Astrocyte (in vitro differentiated cells and primary cell): ENCODE results near the gene TNRC18. TPM values are rescaled to one million over a fixed set of nuclear protein-coding genes. Genes with fewer than 3 reads are reported as not detected.

Experiments used
- DNase-seq: peaks from one replicate; pipeline ENCODE4 v3.0.0-alpha.2; 2010; ENCODE audit warnings: low read depth
- FAIRE-seq: peaks from 2 replicates; lab custom pipeline; 2011; peaks lifted over from hg19 to GRCh38; lab: Jason Lieb, UNC
- H2AFZ ChIP-seq: 2 replicates; pipeline ENCODE4 v1.6.0; 2012; ENCODE audit warnings: low read depth, low read length, inconsistent platforms
- H3K27ac ChIP-seq: 2 replicates; pipeline ENCODE4 v1.5.1; 2011; ENCODE audit warnings: low read depth, low read length, inconsistent platforms
- H3K27me3 ChIP-seq: 2 replicates; pipeline ENCODE4 v1.6.0; 2011; ENCODE audit warnings: low read length, inconsistent platforms; ENCODE audit not compliant: insufficient read depth
- H3K36me3 ChIP-seq: 2 replicates; pipeline ENCODE4 v1.5.1; 2011; ENCODE audit warnings: low read length, inconsistent platforms; ENCODE audit not compliant: insufficient read depth
- H3K4me1 ChIP-seq: 2 replicates; pipeline ENCODE4 v1.5.1; 2011; ENCODE audit warnings: low read length, inconsistent platforms; ENCODE audit not compliant: insufficient read depth
- H3K4me2 ChIP-seq: 2 replicates; pipeline ENCODE4 v1.6.0; 2012; ENCODE audit warnings: low read length, inconsistent platforms
- H3K4me3 ChIP-seq: 2 replicates; pipeline ENCODE4 v1.5.1; 2011; ENCODE audit warnings: low read depth, mild to moderate bottlenecking, low read length, inconsistent platforms; ENCODE audit not compliant: insufficient read depth
- H3K79me2 ChIP-seq: 2 replicates; pipeline ENCODE4 v1.6.0; 2012; ENCODE audit warnings: mild to moderate bottlenecking, low read length, inconsistent platforms; ENCODE audit not compliant: insufficient read depth
- H3K9ac ChIP-seq: 2 replicates; pipeline ENCODE4 v1.6.0; 2012; ENCODE audit warnings: mild to moderate bottlenecking, low read length, inconsistent platforms
- H3K9me3 ChIP-seq: 2 replicates; pipeline ENCODE4 v1.5.1; 2012; ENCODE audit warnings: low read depth, mild to moderate bottlenecking, low read length, inconsistent platforms; ENCODE audit not compliant: insufficient read depth
- H4K20me1 ChIP-seq: 2 replicates; pipeline ENCODE4 v1.6.0; 2012; ENCODE audit warnings: low read length, inconsistent platforms; ENCODE audit not compliant: insufficient read depth
- H3K27ac Mint-ChIP-seq: one replicate; pipeline ENCODE4 v1.8.0; 2021; ENCODE audit warnings: mild to moderate bottlenecking, mixed read lengths; ENCODE audit not compliant: unreplicated experiment
- H3K27me3 Mint-ChIP-seq: one replicate; pipeline ENCODE4 v1.8.0; 2021; ENCODE audit warnings: low read depth, mixed read lengths; ENCODE audit not compliant: unreplicated experiment
- H3K36me3 Mint-ChIP-seq: one replicate; pipeline ENCODE4 v1.8.0; 2021; ENCODE audit warnings: low read depth, mixed read lengths; ENCODE audit not compliant: unreplicated experiment
- H3K4me1 Mint-ChIP-seq: one replicate; pipeline ENCODE4 v1.8.0; 2021; ENCODE audit warnings: low read depth, mixed read lengths; ENCODE audit not compliant: unreplicated experiment
- H3K4me3 Mint-ChIP-seq: one replicate; pipeline ENCODE4 v1.8.0; 2021; ENCODE audit warnings: mild to moderate bottlenecking, moderate library complexity, mixed read lengths; ENCODE audit not compliant: unreplicated experiment
- H3K9me3 Mint-ChIP-seq: one replicate; pipeline ENCODE4 v1.8.0; 2021; ENCODE audit warnings: mild to moderate bottlenecking, mixed read lengths; ENCODE audit not compliant: unreplicated experiment
- EZH2 ChIP-seq: IDR thresholded peaks from 2 replicates; pipeline ENCODE4 v1.6.1; 2012; ENCODE audit warnings: mild to moderate bottlenecking, low read length, inconsistent platforms; ENCODE audit not compliant: insufficient read depth
- total RNA-seq: library from RNA; stranded (reverse); gene quantifications from 2 replicates; pipeline ENCODE4 v1.2.1, GENCODE V29; 2021
- TF ChIP-seq, protein P1 (sequence below): IDR thresholded peaks from 2 replicates; pipeline ENCODE4 v1.5.1; 2011; ENCODE audit warnings: low read depth, mild to moderate bottlenecking, inconsistent platforms, low read length, moderate library complexity; ENCODE audit not compliant: insufficient read depth

TNRC18 gene
- total RNA-seq, 1 donor from 2014 or later = 84.3 TPM

DNA sequence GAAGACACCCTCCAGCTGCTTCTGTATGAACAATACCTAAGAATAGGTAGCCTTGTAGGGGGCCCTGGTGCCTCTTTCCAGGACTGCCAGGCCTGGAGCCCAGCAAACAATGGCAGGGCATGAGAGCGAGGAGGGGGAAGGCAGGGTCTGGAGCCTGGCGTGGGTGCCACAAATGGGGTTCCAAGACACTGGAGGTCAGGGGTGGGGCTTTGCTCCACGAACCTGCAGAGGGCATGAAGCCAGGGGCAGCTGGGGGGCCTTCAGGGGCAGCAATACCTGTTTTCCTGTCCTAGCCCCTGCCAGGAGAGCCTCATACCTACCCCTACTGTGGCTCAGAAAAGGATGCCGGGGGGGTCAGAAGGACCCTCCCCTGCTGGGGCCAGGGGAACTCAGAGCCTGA, 79.3 kb downstream of the TNRC18 start:
- no peak for DNase-seq
- Mint-ChIP-seq H3K4me1 (peaks cover under 1% of the 10 kb centered on the region), H3K9me3 (peaks cover 22% of the 10 kb centered on the region), H3K36me3 (peaks cover 41% of the 10 kb centered on the region), H3K4me3 (no peak overlapping the region), H3K27me3 (peaks cover under 1% of the 10 kb centered on the region), H3K27ac (no peak overlapping the region)
- no peaks in the 10 kb centered on the region for H3K4me1 ChIP-seq
- FAIRE-seq = no peak
- no peak overlapping the region for H2AFZ ChIP-seq
- H3K9me3 ChIP-seq = no peaks in the 10 kb centered on the region
- H3K27ac ChIP-seq = no peak overlapping the region
- H3K27me3 ChIP-seq = no peaks in the 10 kb centered on the region
- peaks cover 7% of the 10 kb centered on the region for H3K79me2 ChIP-seq
- H4K20me1 ChIP-seq = peaks cover 16% of the 10 kb centered on the region
- no peak overlapping the region for H3K9ac ChIP-seq
- no peak overlapping the region for H3K4me2 ChIP-seq
- no peak overlapping the region for H3K4me3 ChIP-seq
- H3K36me3 ChIP-seq = peaks cover 12% of the 10 kb centered on the region
- TF ChIP-seq, protein P1, sequence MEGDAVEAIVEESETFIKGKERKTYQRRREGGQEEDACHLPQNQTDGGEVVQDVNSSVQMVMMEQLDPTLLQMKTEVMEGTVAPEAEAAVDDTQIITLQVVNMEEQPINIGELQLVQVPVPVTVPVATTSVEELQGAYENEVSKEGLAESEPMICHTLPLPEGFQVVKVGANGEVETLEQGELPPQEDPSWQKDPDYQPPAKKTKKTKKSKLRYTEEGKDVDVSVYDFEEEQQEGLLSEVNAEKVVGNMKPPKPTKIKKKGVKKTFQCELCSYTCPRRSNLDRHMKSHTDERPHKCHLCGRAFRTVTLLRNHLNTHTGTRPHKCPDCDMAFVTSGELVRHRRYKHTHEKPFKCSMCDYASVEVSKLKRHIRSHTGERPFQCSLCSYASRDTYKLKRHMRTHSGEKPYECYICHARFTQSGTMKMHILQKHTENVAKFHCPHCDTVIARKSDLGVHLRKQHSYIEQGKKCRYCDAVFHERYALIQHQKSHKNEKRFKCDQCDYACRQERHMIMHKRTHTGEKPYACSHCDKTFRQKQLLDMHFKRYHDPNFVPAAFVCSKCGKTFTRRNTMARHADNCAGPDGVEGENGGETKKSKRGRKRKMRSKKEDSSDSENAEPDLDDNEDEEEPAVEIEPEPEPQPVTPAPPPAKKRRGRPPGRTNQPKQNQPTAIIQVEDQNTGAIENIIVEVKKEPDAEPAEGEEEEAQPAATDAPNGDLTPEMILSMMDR = no peak
- no peak for TF ChIP-seq EZH2

GRCh38 chr7:5343884-5344283, 79.8 kb downstream of the TNRC18 start:
- FAIRE-seq = no peak
- Histone ChIP-seq H3K36me3 (peaks cover 12% of the 10 kb centered on the region), H3K9me3 (no peaks in the 10 kb centered on the region), H4K20me1 (peaks cover 15% of the 10 kb centered on the region), H3K79me2 (peaks cover 4% of the 10 kb centered on the region), H2AFZ (no peak overlapping the region), H3K27me3 (no peaks in the 10 kb centered on the region), H3K9ac (no peak overlapping the region), H3K4me3 (no peak overlapping the region), H3K27ac (no peak overlapping the region), H3K4me1 (no peaks in the 10 kb centered on the region), H3K4me2 (no peak overlapping the region)
- no peaks in the 10 kb centered on the region for H3K27me3 Mint-ChIP-seq
- H3K27ac Mint-ChIP-seq = peak overlapping the region; percentile 18
- H3K4me1 Mint-ChIP-seq = no peaks in the 10 kb centered on the region
- DNase-seq = no peak
- peaks cover 22% of the 10 kb centered on the region for H3K9me3 Mint-ChIP-seq
- TF ChIP-seq, protein P1 = no peak
- TF ChIP-seq EZH2 = no peak
- H3K36me3 Mint-ChIP-seq = peaks cover 43% of the 10 kb centered on the region
- no peak overlapping the region for H3K4me3 Mint-ChIP-seq

DNA sequence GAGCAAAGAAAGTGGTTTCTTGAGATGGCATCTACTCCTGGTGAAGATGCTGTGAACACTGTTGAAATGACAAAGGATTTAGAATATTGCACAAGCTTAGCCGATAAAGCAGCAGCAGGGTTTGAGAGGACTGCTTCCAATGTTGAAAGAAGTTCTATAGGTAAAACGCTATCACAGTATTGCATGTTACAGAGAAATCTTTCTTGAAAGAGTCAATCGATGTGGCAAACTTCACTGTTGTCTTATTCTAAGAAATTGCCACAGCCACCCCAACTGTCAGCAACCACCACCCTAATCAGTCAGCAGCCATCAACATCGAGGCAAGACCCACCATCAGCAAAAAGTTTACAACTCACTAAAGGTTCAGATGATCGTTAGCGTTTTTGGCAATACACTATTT, 81.0 kb downstream of the TNRC18 start:
- Histone ChIP-seq H2AFZ (no peak overlapping the region), H3K4me2 (no peak overlapping the region), H3K9me3 (no peaks in the 10 kb centered on the region), H4K20me1 (peaks cover 10% of the 10 kb centered on the region), H3K36me3 (peaks cover 15% of the 10 kb centered on the region), H3K9ac (no peak overlapping the region), H3K4me3 (no peak overlapping the region), H3K27ac (no peak overlapping the region), H3K27me3 (no peaks in the 10 kb centered on the region), H3K4me1 (no peaks in the 10 kb centered on the region), H3K79me2 (peaks cover 4% of the 10 kb centered on the region)
- TF ChIP-seq, protein P1 = no peak
- TF ChIP-seq EZH2 = no peak
- Mint-ChIP-seq H3K36me3 (peaks cover 43% of the 10 kb centered on the region), H3K27me3 (no peaks in the 10 kb centered on the region), H3K4me1 (no peaks in the 10 kb centered on the region), H3K9me3 (peaks cover 22% of the 10 kb centered on the region), H3K4me3 (no peak overlapping the region), H3K27ac (no peak overlapping the region)
- FAIRE-seq (no peak), DNase-seq (no peak)
